SK-N-SH (cell line): ENCODE data around the gene MRPS24. TPM values are rescaled to one million over a fixed set of nuclear protein-coding genes. Genes with fewer than 3 reads are reported as not detected.
A peak's percentile ranks its signal among the peaks of the same experiment; 100 is the strongest.

Source experiments
- CTCF ChIA-PET: fragments of 300-600, 350-600 bp; formaldehyde crosslinking; extraction: SDS; loops from one replicate; lab custom pipeline; 2021; lab: Yijun Ruan, JAX
- POLR2A ChIA-PET: fragments of 350-600 bp; sonication (Branson Sonifier 250); formaldehyde crosslinking; extraction: SDS; loops from one replicate; lab custom pipeline; 2020; ENCODE audit warnings: antibody characterized with exemption, inconsistent platforms; lab: Yijun Ruan, JAX
- DNase-seq: peaks from one replicate; pipeline ENCODE4 v3.0.0; 2012
- H2AFZ ChIP-seq: fragments of 200-600 bp; sonication (generic); 2 replicates; pipeline ENCODE4 v1.8.1; 2016; ENCODE audit warnings: antibody characterized with exemption, mild to moderate bottlenecking, low read depth
- H3F3A ChIP-seq: fragments of 200-600 bp; sonication (generic); replicated peaks from 2 replicates; pipeline ENCODE3; 2016; ENCODE audit warnings: antibody characterized with exemption, mild to moderate bottlenecking; ENCODE audit not compliant: insufficient read depth
- H3K27ac ChIP-seq, 2 experiments: fragments of 200-500 bp in 1 of 2; fragments of 200-600 bp in 1 of 2; sonication (Bioruptor generic) in 1 of 2; sonication (generic), shearing (Covaris generic) in 1 of 2; 2 replicates each; pipeline versions ENCODE4 v1.5.1 to v1.6.1; 2014 to 2016; ENCODE audit warnings: low read depth in 2 of 2, inconsistent platforms in 1 of 2, low read length in 1 of 2, mild to moderate bottlenecking in 1 of 2, mixed read lengths in 1 of 2
- H3K27me3 ChIP-seq: fragments of 200-600 bp; sonication (generic), shearing (Covaris generic); 2 replicates; pipeline ENCODE4 v1.6.1; 2016; ENCODE audit warnings: mixed run types; ENCODE audit not compliant: insufficient read depth
- H3K36me3 ChIP-seq, 2 experiments: fragments of 200-500 bp in 1 of 2; fragments of 200-600 bp in 1 of 2; sonication (Bioruptor generic) in 1 of 2; sonication (generic) in 1 of 2; replicated peaks in 1 of 2; 2 replicates each; pipeline versions ENCODE3 to v1.5.1; 2014 to 2016; ENCODE audit warnings: low read length in 1 of 2, mild to moderate bottlenecking in 1 of 2; ENCODE audit not compliant: insufficient read depth in 2 of 2, control insufficient read depth in 1 of 2
- H3K4me1 ChIP-seq, 2 experiments: fragments of 200-500 bp in 1 of 2; fragments of 200-600 bp in 1 of 2; sonication (Bioruptor generic) in 1 of 2; sonication (generic), shearing (Covaris generic) in 1 of 2; 2 replicates each; pipeline versions ENCODE4 v1.5.1 to v1.6.1; 2014 to 2016; ENCODE audit warnings: low read depth in 1 of 2, low read length in 1 of 2, mixed run types in 1 of 2; ENCODE audit not compliant: insufficient read depth in 2 of 2, control insufficient read depth in 1 of 2
- H3K4me2 ChIP-seq: fragments of 200-600 bp; sonication (generic), shearing (Covaris generic); 2 replicates; pipeline ENCODE4 v1.6.1; 2017; ENCODE audit warnings: mixed run types
- H3K4me3 ChIP-seq, 2 experiments: fragments of 200-500 bp in 1 of 2; fragments of 200-600 bp in 1 of 2; sonication (Bioruptor generic) in 1 of 2; sonication (generic), shearing (Covaris generic) in 1 of 2; 2 replicates each; pipeline versions ENCODE4 v1.5.1 to v1.8.1; 2014 to 2016; ENCODE audit warnings: low read depth in 2 of 2, inconsistent platforms in 1 of 2, low read length in 1 of 2, mild to moderate bottlenecking in 1 of 2, mixed read lengths in 1 of 2, moderate library complexity in 1 of 2
- H3K79me2 ChIP-seq: fragments of 200-600 bp; sonication (generic); 2 replicates; pipeline ENCODE4 v1.8.1; 2017; ENCODE audit warnings: mild to moderate bottlenecking; ENCODE audit not compliant: insufficient read depth
- H3K9ac ChIP-seq: fragments of 200-600 bp; sonication (generic); 2 replicates; pipeline ENCODE4 v1.6.1; 2017; ENCODE audit warnings: mixed run types
- H3K9me2 ChIP-seq: fragments of 200-600 bp; sonication (generic); 2 replicates; pipeline ENCODE4 v1.6.1; 2017; ENCODE audit warnings: mixed run types
- H3K9me3 ChIP-seq: fragments of 200-600 bp; sonication (generic); 2 replicates; pipeline ENCODE4 v1.6.1; 2017; ENCODE audit warnings: mixed run types, mild to moderate bottlenecking, moderate library complexity
- H4K20me1 ChIP-seq: fragments of 200-600 bp; sonication (generic); 2 replicates; pipeline ENCODE4 v1.6.1; 2017; ENCODE audit warnings: mild to moderate bottlenecking, mixed run types; ENCODE audit not compliant: insufficient read depth
- CHD2 ChIP-seq: fragments of 150-350 bp; IDR thresholded peaks from 2 replicates; pipeline ENCODE4 v1.6.1; 2018; ENCODE audit warnings: low read length; ENCODE audit not compliant: partially characterized antibody
- ELF1 ChIP-seq: IDR thresholded peaks from 2 replicates; pipeline ENCODE4 v1.4.0; 2012
- EP300 ChIP-seq, 2 experiments: IDR thresholded peaks; 2 replicates each; pipeline versions ENCODE4 v1.4.0 to v1.6.1; 2012; ENCODE audit warnings: borderline replicate concordance in 1 of 2, low read depth in 1 of 2, low read length in 1 of 2
- EZH2phosphoT487 ChIP-seq: fragments of 200-600 bp; sonication (generic); IDR thresholded peaks from 2 replicates; pipeline ENCODE4 v1.6.1; 2017; ENCODE audit warnings: low read depth, mixed run types, mild to moderate bottlenecking, antibody characterized with exemption, moderate library complexity, borderline replicate concordance
- MEF2A ChIP-seq: IDR thresholded peaks from 2 replicates; pipeline ENCODE4 v1.4.0; 2012; ENCODE audit warnings: low read depth, borderline replicate concordance
- NRF1 ChIP-seq: IDR thresholded peaks from 2 replicates; pipeline ENCODE4 v1.6.1; 2012; ENCODE audit warnings: low read depth, mild to moderate bottlenecking, low read length
- RAD21 ChIP-seq: IDR thresholded peaks from 2 replicates; pipeline ENCODE4 v1.6.1; 2012; ENCODE audit warnings: mild to moderate bottlenecking, low read length
- RCOR1 ChIP-seq: fragments of 150-350 bp; IDR thresholded peaks from 2 replicates; pipeline ENCODE4 v1.6.1; 2017; ENCODE audit warnings: antibody characterized with exemption, low read length
- REST ChIP-seq: IDR thresholded peaks from 2 replicates; pipeline ENCODE4 v1.6.1; 2012; ENCODE audit warnings: mild to moderate bottlenecking, low read depth, low read length, moderate library complexity
- SIN3A ChIP-seq: IDR thresholded peaks from 2 replicates; pipeline ENCODE4 v1.6.1; 2012; ENCODE audit warnings: low read depth, mild to moderate bottlenecking, low read length, moderate library complexity, borderline replicate concordance
- SMC3 ChIP-seq: IDR thresholded peaks from 2 replicates; pipeline ENCODE4 v1.6.1; 2012; ENCODE audit warnings: low read depth, low read length, improper control_type of control experiment
- TAF1 ChIP-seq: IDR thresholded peaks from 2 replicates; pipeline ENCODE4 v1.6.1; 2012; ENCODE audit warnings: low read depth, mild to moderate bottlenecking, low read length, moderate library complexity, borderline replicate concordance
- TCF12 ChIP-seq: IDR thresholded peaks from 2 replicates; pipeline ENCODE4 v1.4.0; 2012
- YY1 ChIP-seq: IDR thresholded peaks from 2 replicates; pipeline ENCODE4 v1.4.0; 2012; ENCODE audit warnings: low read depth, mild to moderate bottlenecking
- WGBS: methylation state at CpG from one replicate; pipeline ENCODE4 v1.1.6; 2017; ENCODE audit warnings: low lambda C conversion rate; 5-methylcytosine and 5-hydroxymethylcytosine counted together
- polyA plus RNA-seq, 3 experiments: library from polyadenylated mRNA; depleted of rRNA; stranded (reverse); fragments of >200 nt; gene quantifications; 2 replicates each; pipeline ENCODE4 v1.2.3, GENCODE V29; 2012
- TF ChIP-seq, protein P1 (sequence below): IDR thresholded peaks from 2 replicates; pipeline ENCODE4 v1.4.0; 2012; ENCODE audit warnings: low read depth, borderline replicate concordance
- TF ChIP-seq, protein P2 (sequence below): IDR thresholded peaks from 2 replicates; pipeline ENCODE4 v1.4.0; 2012; ENCODE audit warnings: low read depth, borderline replicate concordance
- TF ChIP-seq, protein P3 (sequence below): IDR thresholded peaks from 2 replicates; pipeline ENCODE4; 2012

Gene MRPS24
- polyA plus RNA-seq, 1 of the 3 experiments (the other 2 are of a cell fraction) = 234 TPM

DNA sequence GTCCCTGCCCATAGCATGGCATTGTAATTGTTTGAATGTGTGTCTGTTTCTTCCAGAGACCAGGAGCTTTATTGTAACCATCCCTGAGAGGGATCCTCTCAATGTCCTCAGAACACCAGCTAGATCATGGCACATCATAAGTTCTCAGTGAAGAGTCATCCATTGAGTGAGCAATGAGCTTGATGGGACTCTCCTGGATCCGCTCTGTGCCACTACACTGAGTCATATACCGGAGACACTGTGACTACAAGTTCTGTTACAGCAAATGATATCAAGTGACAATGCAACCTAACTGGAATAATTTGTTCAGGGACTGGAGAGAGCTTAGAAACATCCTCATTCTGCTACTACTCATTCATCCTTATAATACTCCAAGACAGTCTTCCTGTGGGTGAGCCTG is 25.1 kb downstream of the MRPS24 start (continued):
- TF ChIP-seq CHD2 = no peak

GRCh38 chr7:43843296-43843695 is 26.0 kb downstream of the MRPS24 start:
- no peak for DNase-seq
- CTCF ChIA-PET = interaction anchor here (0.6 to 4.0 kb wide), 7 partner anchors 9 to 261 kb away, joined by 3 to 27 read pairs (median 4); partner anchors contain the start of gene STK17A

DNA sequence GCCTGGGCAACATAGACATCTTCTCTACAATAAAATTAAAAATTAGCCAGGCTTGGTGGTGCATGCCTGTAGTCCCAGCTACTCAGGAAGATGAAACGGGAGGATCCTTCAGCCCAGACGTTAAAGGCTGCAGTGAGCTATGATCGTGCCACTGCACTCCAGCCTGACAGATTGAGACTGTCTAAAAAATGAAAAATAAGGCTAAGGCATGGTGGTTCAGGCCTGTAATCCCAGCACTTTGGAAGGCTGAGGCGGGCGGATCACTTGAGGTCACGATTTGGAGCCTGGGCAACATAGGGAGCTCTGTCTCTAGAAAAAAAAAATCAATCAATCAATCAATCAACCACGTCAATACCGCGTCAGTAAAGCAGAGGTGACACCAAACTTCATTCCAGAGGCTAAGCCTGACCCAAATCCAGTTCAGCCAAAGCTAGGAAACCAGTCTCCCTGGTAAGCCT is 31.1 kb downstream of the MRPS24 start:
- Histone ChIP-seq H3K36me3 (no peaks in the 10 kb centered on the region), H2AFZ (peak overlapping the region; percentile 90), H3K9me3 (no peaks in the 10 kb centered on the region), H3K4me3 (0 out of 4 replicates have a peak overlapping the region, but pooled peaks of 1 of the 2 experiments have one; percentile 55), H4K20me1 (no peaks in the 10 kb centered on the region), H3K4me2 (peak overlapping the region; percentile 64), H3K9me2 (no peaks in the 10 kb centered on the region), H3K79me2 (no peaks in the 10 kb centered on the region), H3K27me3 (no peaks in the 10 kb centered on the region), H3K4me1 (no peaks in the 10 kb centered on the region; a peak in 1 of 4 replicates), H3K9ac (no peak overlapping the region), H3F3A (no peaks in the 10 kb centered on the region), H3K27ac (no peak overlapping the region)
- CTCF ChIA-PET = interaction anchor here (0.7 to 7.9 kb wide), 75 partner anchors 9 to 1898 kb away, joined by 3 to 157 read pairs (median 5); partner anchors contain the start of genes BLVRA, COA1 and STK17A
- WGBS = 90% methylated on average over 9 of the region's 9 CpGs
- POLR2A ChIA-PET = interaction anchor here (0.6 to 0.9 kb wide), 3 partner anchors 13 to 927 kb away, joined by 3 read pairs; no protein-coding TSS in a partner anchor
- no peak for DNase-seq
- no peak for TF ChIP-seq TAF1
- no peak for TF ChIP-seq ELF1
- TF ChIP-seq NRF1 = no peak
- TF ChIP-seq, protein P1, sequence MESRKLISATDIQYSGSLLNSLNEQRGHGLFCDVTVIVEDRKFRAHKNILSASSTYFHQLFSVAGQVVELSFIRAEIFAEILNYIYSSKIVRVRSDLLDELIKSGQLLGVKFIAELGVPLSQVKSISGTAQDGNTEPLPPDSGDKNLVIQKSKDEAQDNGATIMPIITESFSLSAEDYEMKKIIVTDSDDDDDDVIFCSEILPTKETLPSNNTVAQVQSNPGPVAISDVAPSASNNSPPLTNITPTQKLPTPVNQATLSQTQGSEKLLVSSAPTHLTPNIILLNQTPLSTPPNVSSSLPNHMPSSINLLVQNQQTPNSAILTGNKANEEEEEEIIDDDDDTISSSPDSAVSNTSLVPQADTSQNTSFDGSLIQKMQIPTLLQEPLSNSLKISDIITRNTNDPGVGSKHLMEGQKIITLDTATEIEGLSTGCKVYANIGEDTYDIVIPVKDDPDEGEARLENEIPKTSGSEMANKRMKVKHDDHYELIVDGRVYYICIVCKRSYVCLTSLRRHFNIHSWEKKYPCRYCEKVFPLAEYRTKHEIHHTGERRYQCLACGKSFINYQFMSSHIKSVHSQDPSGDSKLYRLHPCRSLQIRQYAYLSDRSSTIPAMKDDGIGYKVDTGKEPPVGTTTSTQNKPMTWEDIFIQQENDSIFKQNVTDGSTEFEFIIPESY = no peak
- no peak for TF ChIP-seq TCF12
- TF ChIP-seq SIN3A = no peak
- TF ChIP-seq, protein P2, sequence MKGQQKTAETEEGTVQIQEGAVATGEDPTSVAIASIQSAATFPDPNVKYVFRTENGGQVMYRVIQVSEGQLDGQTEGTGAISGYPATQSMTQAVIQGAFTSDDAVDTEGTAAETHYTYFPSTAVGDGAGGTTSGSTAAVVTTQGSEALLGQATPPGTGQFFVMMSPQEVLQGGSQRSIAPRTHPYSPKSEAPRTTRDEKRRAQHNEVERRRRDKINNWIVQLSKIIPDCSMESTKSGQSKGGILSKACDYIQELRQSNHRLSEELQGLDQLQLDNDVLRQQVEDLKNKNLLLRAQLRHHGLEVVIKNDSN = no peak
- no peak for TF ChIP-seq MEF2A
- TF ChIP-seq SMC3 = no peak
- TF ChIP-seq REST = no peak
- no peak for TF ChIP-seq RAD21
- no peak for TF ChIP-seq EP300 (IDR thresholded peaks at IDR 0.05; ENCODE audit: borderline replicate concordance in 1 of 2, low read depth in 1 of 2, low read length in 1 of 2)
- TF ChIP-seq, protein P3, sequence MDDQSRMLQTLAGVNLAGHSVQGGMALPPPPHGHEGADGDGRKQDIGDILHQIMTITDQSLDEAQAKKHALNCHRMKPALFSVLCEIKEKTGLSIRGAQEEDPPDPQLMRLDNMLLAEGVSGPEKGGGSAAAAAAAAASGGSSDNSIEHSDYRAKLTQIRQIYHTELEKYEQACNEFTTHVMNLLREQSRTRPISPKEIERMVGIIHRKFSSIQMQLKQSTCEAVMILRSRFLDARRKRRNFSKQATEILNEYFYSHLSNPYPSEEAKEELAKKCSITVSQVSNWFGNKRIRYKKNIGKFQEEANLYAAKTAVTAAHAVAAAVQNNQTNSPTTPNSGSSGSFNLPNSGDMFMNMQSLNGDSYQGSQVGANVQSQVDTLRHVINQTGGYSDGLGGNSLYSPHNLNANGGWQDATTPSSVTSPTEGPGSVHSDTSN = no peak
- no peak for TF ChIP-seq YY1

More at GRCh38 chr7:43843296-43843695, 26.0 kb downstream of the MRPS24 start:
- H3K36me3 ChIP-seq = no peaks in the 10 kb centered on the region
- no peak overlapping the region for H3K9ac ChIP-seq
- no peak overlapping the region for H3K4me2 ChIP-seq
- TF ChIP-seq, protein P3 = no peak
- TF ChIP-seq EZH2phosphoT487 = no peak
- TF ChIP-seq RCOR1 = no peak
- POLR2A ChIA-PET = no interaction called here
- H3K4me3 ChIP-seq = no peak overlapping the region
- no peaks in the 10 kb centered on the region for H4K20me1 ChIP-seq
- H2AFZ ChIP-seq = no peak overlapping the region
- H3K27ac ChIP-seq = no peak overlapping the region
- 87% methylated on average over 4 of the region's 4 CpGs for WGBS
- no peaks in the 10 kb centered on the region for H3F3A ChIP-seq
- H3K27me3 ChIP-seq = no peaks in the 10 kb centered on the region
- no peaks in the 10 kb centered on the region for H3K9me2 ChIP-seq
- no peaks in the 10 kb centered on the region for H3K79me2 ChIP-seq
- H3K9me3 ChIP-seq = no peaks in the 10 kb centered on the region
- H3K4me1 ChIP-seq = peaks cover 0 to 6% of the 10 kb centered on the region in 2 experiments; a peak in 1 of 4 replicates
